Measurements from ENCODE around the gene ACVR1B. TPM values are rescaled to one million over a fixed set of nuclear protein-coding genes. Genes with fewer than 3 reads are reported as not detected.

ACVR1B gene
- total and polyA plus RNA-seq, 3 experiments from 2014 or later, result 1.3 to 8.7 (median 7.8) TPM

DNA sequence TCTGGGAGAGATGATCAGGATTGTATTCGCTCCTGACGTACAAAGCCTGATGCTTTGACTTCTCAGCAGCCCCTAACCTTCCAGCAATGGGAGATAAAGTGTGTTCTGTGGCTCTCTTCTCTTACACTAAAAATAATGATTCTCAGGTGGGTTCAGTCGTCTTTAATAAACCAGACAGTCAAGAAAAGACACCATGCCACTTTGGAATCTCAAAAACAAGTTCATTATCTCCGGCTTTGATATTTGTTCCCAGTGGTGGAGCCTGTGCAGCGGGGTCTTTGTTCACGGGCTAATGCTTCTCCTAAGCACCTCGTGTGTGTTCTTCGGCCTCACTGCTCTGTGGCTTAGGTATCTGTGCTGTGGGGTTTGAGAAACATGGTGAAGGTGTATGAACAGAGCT lies 1.6 kb downstream of the ACVR1B start:
- Mint-ChIP-seq H3K27me3 (peaks cover 1 to 2% of the 10 kb centered on the region in 2 donors), H3K36me3 (peaks cover 0 to 4% (median 0%) of the 10 kb centered on the region in 3 donors), H3K4me3 (peak overlapping the region; percentile 60 to 82 (median 77)), H3K4me1 (peaks cover 28 to 54% (median 40%) of the 10 kb centered on the region in 3 donors), H3K9me3 (no peaks in the 10 kb centered on the region), H3K27ac (peak overlapping the region; percentile 0 to 82 (median 47))
- CTCF ChIA-PET, result no interaction called here
- POLR2A ChIA-PET, result interaction anchor here (0.7 kb wide), 1 partner anchor 20 kb away, joined by 3 read pairs; no protein-coding TSS in a partner anchor
- H3K27me3 ChIP-seq (ENCODE audit: insufficient read depth, low read length, poor library complexity, severe bottlenecking), result no peaks in the 10 kb centered on the region
- no peak overlapping the region for H3K4me3 ChIP-seq (ENCODE audit: low read length)
- no peak overlapping the region for H3K27ac ChIP-seq (ENCODE audit: low read depth, low read length)
- no peaks in the 10 kb centered on the region for H3K36me3 ChIP-seq (ENCODE audit: insufficient read depth, low read length)
- H3K4me1 ChIP-seq (ENCODE audit: insufficient read depth, low read length), result peaks cover 28% of the 10 kb centered on the region
- H3K9me3 ChIP-seq (ENCODE audit: low read length), result no peaks in the 10 kb centered on the region
- DNase-seq, result no peak

DNA sequence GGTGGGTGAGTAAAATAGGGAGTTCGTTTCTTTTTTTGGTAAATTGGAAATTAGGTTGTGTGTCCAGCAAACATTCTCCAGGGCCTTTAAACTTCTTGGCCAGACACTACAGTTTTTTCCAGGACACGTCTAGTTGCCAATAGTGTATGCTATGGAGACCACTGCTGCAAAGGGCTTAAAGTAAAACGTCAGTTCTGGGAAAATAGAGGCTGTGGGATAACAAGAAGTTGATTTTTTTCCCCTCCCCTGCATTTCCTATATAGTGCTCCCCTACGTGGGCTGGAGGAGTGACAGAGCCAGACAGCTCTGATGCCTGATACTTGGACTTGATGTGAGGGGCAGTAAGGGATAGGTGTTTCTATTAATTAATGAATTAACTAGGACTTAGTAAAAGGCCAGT lies 2.4 kb downstream of the ACVR1B start:
- H3K4me1 ChIP-seq (ENCODE audit: insufficient read depth, low read length), result peaks cover 28% of the 10 kb centered on the region
- Mint-ChIP-seq H3K9me3 (no peaks in the 10 kb centered on the region), H3K27me3 (no peaks in the 10 kb centered on the region), H3K4me3 (peak overlapping the region in 4 of 7 donors; percentile 72 to 80 (median 75)), H3K4me1 (peaks cover 28 to 56% (median 40%) of the 10 kb centered on the region in 3 donors), H3K36me3 (peaks cover 0 to 4% (median 0%) of the 10 kb centered on the region in 3 donors), H3K27ac (peak overlapping the region in 6 of 8 donors; percentile 7 to 82 (median 36))
- no peaks in the 10 kb centered on the region for H3K36me3 ChIP-seq (ENCODE audit: insufficient read depth, low read length)
- CTCF ChIA-PET, result no interaction called here
- H3K27ac ChIP-seq (ENCODE audit: low read depth, low read length), result no peak overlapping the region
- no peaks in the 10 kb centered on the region for H3K27me3 ChIP-seq (ENCODE audit: insufficient read depth, low read length, poor library complexity, severe bottlenecking)
- POLR2A ChIA-PET, result no interaction called here
- H3K4me3 ChIP-seq (ENCODE audit: low read length), result no peak overlapping the region
- no peaks in the 10 kb centered on the region for H3K9me3 ChIP-seq (ENCODE audit: low read length)
- DNase-seq, result no peak

DNA sequence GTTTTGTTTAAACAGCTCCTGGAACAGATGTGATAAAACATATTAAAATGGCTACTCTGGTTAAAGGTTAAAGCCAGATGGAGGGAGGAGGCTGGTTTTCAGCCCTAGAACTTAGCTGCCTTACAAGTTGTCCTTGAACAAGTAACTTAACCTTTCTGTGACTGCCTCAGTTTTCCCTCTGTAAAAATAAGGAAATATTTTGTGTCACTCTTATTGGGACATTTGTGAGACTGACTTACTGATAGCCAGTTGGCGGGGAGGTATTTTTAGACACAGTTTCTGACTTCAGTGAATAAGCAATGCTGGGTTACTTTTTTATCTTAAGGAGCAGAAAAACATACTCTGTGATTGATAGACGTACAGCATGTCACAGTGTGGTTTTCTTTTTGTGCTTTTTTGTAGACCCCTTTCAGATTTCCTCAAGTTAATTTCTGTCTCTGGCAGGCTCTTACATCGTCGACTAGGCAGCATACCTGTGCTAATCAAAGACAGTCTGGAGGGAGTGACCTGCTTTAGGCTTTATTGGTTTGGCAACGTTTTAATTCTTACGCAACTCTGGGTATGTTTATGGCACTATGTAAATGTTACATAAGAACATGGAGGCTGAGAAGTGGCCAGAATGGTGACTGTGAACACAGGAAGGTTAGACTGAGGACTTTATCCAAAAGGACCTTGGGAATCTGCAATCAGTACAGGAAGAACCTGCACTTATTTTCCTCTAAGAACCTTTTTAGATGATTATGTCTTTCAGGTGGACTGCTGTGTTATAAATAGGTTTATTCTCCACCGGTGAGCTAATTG lies 3.3 kb downstream of the ACVR1B start:
- Histone ChIP-seq H3K27ac (ENCODE audit: low read depth, low read length) (no peak overlapping the region), H3K4me3 (ENCODE audit: low read length) (no peak overlapping the region), H3K9me3 (ENCODE audit: low read length) (no peaks in the 10 kb centered on the region), H3K27me3 (ENCODE audit: insufficient read depth, low read length, poor library complexity, severe bottlenecking) (no peaks in the 10 kb centered on the region), H3K4me1 (ENCODE audit: insufficient read depth, low read length) (peaks cover 28% of the 10 kb centered on the region), H3K36me3 (ENCODE audit: insufficient read depth, low read length) (no peaks in the 10 kb centered on the region)
- no peak for DNase-seq
- POLR2A ChIA-PET, result no interaction called here
- CTCF ChIA-PET, result no interaction called here
- peaks cover 29 to 61% (median 40%) of the 10 kb centered on the region in 3 donors for H3K4me1 Mint-ChIP-seq
- peaks cover 0 to 9% (median 3%) of the 10 kb centered on the region in 3 donors for H3K36me3 Mint-ChIP-seq
- H3K27ac Mint-ChIP-seq, result peak overlapping the region in 6 of 8 donors; percentile 7 to 82 (median 30)
- H3K4me3 Mint-ChIP-seq, result peak overlapping the region in 1 of 7 donors; percentile 77
- H3K27me3 Mint-ChIP-seq, result no peaks in the 10 kb centered on the region
- no peaks in the 10 kb centered on the region for H3K9me3 Mint-ChIP-seq

DNA sequence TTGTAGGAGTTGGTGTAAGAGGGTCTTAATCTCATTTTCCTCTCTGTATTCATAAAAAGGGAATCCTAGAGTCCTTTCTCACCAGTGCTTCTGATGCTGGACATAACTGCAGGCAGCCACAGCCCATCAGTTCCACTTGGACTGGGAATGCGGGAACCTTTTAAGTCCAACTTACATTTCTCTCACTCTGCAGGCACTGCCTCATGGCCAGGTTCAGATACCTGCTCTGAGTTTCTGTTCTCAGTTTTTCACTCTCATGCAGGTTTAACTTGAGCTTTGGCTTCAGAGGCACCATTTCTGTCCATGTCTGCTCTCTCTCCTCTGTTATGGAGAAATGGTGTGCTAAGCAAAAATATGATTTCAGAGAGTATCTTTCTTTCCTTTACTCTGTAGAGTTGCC lies 4.2 kb downstream of the ACVR1B start:
- CTCF ChIA-PET, result interaction anchor here (1.9 kb wide), 1 partner anchor 15 kb away, joined by 5 read pairs; no protein-coding TSS in a partner anchor
- Histone ChIP-seq H3K4me3 (ENCODE audit: low read length) (no peak overlapping the region), H3K36me3 (ENCODE audit: insufficient read depth, low read length) (no peaks in the 10 kb centered on the region), H3K27ac (ENCODE audit: low read depth, low read length) (no peak overlapping the region), H3K4me1 (ENCODE audit: insufficient read depth, low read length) (peaks cover 27% of the 10 kb centered on the region), H3K9me3 (ENCODE audit: low read length) (no peaks in the 10 kb centered on the region), H3K27me3 (ENCODE audit: insufficient read depth, low read length, poor library complexity, severe bottlenecking) (no peaks in the 10 kb centered on the region)
- DNase-seq, result no peak
- H3K9me3 Mint-ChIP-seq, result no peaks in the 10 kb centered on the region
- H3K4me3 Mint-ChIP-seq, result peak overlapping the region in 1 of 7 donors; percentile 58
- peaks cover 33 to 62% (median 43%) of the 10 kb centered on the region in 3 donors for H3K4me1 Mint-ChIP-seq
- POLR2A ChIA-PET, result no interaction called here
- no peaks in the 10 kb centered on the region for H3K27me3 Mint-ChIP-seq
- H3K36me3 Mint-ChIP-seq, result peaks cover 0 to 12% (median 3%) of the 10 kb centered on the region in 3 donors
- H3K27ac Mint-ChIP-seq, result peak overlapping the region in 2 of 8 donors; percentile 15 to 39

DNA sequence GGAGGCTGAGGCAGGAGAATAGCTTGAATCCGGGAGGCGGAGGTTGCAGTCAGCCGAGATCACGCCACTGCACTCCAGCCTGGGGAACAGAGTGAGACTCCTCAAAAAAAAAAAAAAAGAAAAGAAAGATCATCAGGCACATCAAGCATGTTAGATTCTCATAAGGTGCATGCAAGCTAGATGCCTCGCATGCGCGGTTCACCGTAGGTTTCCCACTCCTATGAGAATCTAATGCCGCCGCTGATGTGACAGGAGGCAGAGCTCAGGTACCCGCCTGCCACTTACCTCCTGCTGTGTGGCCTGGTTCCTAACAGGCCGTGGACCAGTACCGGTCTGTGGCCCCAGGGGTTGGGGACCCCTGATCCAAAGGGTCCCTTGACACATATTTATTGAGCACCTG lies 7.0 kb downstream of the ACVR1B start:
- ChIA-PET POLR2A (no interaction called here), CTCF (no interaction called here)
- DNase-seq, result no peak
- no peak overlapping the region for H3K27ac ChIP-seq (ENCODE audit: low read depth, low read length)
- peaks cover 20% of the 10 kb centered on the region for H3K4me1 ChIP-seq (ENCODE audit: insufficient read depth, low read length)
- H3K4me3 Mint-ChIP-seq, result no peak overlapping the region
- no peaks in the 10 kb centered on the region for H3K27me3 Mint-ChIP-seq
- peaks cover 0 to 13% (median 7%) of the 10 kb centered on the region in 3 donors for H3K36me3 Mint-ChIP-seq
- peaks cover 33 to 59% (median 47%) of the 10 kb centered on the region in 3 donors for H3K4me1 Mint-ChIP-seq
- H3K4me3 ChIP-seq (ENCODE audit: low read length), result no peak overlapping the region
- H3K9me3 Mint-ChIP-seq, result no peaks in the 10 kb centered on the region
- no peaks in the 10 kb centered on the region for H3K36me3 ChIP-seq (ENCODE audit: insufficient read depth, low read length)
- no peak overlapping the region for H3K27ac Mint-ChIP-seq
- H3K9me3 ChIP-seq (ENCODE audit: low read length), result no peaks in the 10 kb centered on the region
- no peaks in the 10 kb centered on the region for H3K27me3 ChIP-seq (ENCODE audit: insufficient read depth, low read length, poor library complexity, severe bottlenecking)

DNA sequence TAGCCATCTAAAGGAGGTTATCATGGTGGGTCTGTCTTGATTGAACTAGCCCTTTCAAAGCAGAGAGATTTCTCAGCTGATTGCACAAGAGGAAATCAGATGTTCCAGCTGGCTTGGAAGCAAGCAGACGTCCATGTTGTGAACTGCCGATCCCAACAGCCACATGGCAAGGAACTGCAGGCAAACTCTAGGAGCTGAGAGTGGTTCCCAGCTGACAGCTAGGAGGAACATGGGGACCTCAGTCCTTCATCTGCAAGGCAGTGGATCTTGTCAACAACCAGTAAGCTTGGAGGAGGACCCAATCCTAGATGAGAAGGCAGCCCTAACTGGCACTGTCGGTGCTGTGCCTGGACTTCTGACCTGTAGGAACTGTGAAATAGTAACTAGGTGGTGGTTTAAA lies 7.7 kb downstream of the ACVR1B start:
- ChIA-PET POLR2A (no interaction called here), CTCF (no interaction called here)
- H3K36me3 ChIP-seq (ENCODE audit: insufficient read depth, low read length), result no peaks in the 10 kb centered on the region
- no peak overlapping the region for H3K4me3 Mint-ChIP-seq
- peak overlapping the region in 3 of 8 donors; percentile 25 to 88 (median 31) for H3K27ac Mint-ChIP-seq
- H3K9me3 Mint-ChIP-seq, result no peaks in the 10 kb centered on the region
- peaks cover 28 to 53% (median 41%) of the 10 kb centered on the region in 3 donors for H3K4me1 Mint-ChIP-seq
- H3K27me3 ChIP-seq (ENCODE audit: insufficient read depth, low read length, poor library complexity, severe bottlenecking), result no peaks in the 10 kb centered on the region
- H3K4me3 ChIP-seq (ENCODE audit: low read length), result no peak overlapping the region
- no peaks in the 10 kb centered on the region for H3K9me3 ChIP-seq (ENCODE audit: low read length)
- no peak overlapping the region for H3K27ac ChIP-seq (ENCODE audit: low read depth, low read length)
- peaks cover 0 to 13% (median 7%) of the 10 kb centered on the region in 3 donors for H3K36me3 Mint-ChIP-seq
- H3K4me1 ChIP-seq (ENCODE audit: insufficient read depth, low read length), result peaks cover 14% of the 10 kb centered on the region
- DNase-seq, result no peak
- H3K27me3 Mint-ChIP-seq, result no peaks in the 10 kb centered on the region

DNA sequence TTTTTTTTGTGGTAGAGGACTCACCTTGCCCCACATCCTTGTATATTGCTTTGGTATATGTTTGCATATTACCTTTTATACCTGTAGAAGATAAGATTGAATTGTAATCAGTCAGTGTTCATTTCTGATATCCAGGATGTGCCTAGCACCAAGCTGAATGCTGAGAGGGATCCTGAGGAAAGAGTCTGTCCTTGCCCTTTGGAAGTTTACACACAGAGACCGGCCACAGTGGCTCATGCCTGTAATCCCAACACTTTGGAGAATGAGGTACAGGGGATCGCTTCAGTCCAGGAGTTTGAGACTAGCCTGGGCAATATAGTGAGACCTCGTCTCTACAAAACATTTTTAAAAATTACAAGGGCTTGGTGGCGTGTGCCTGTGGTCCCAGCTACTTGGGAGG lies 8.4 kb downstream of the ACVR1B start:
- Histone ChIP-seq H3K36me3 (ENCODE audit: insufficient read depth, low read length) (no peaks in the 10 kb centered on the region), H3K9me3 (ENCODE audit: low read length) (no peaks in the 10 kb centered on the region), H3K4me1 (ENCODE audit: insufficient read depth, low read length) (peaks cover 10% of the 10 kb centered on the region), H3K4me3 (ENCODE audit: low read length) (no peak overlapping the region), H3K27me3 (ENCODE audit: insufficient read depth, low read length, poor library complexity, severe bottlenecking) (no peaks in the 10 kb centered on the region), H3K27ac (ENCODE audit: low read depth, low read length) (no peak overlapping the region)
- H3K36me3 Mint-ChIP-seq, result peaks cover 4 to 13% (median 7%) of the 10 kb centered on the region in 3 donors
- no peaks in the 10 kb centered on the region for H3K9me3 Mint-ChIP-seq
- no peaks in the 10 kb centered on the region for H3K27me3 Mint-ChIP-seq
- CTCF ChIA-PET, result no interaction called here
- no peak for DNase-seq
- POLR2A ChIA-PET, result no interaction called here
- H3K4me3 Mint-ChIP-seq, result no peak overlapping the region
- H3K27ac Mint-ChIP-seq, result peak overlapping the region in 2 of 8 donors; percentile 63 to 93
- H3K4me1 Mint-ChIP-seq, result peaks cover 23 to 46% (median 34%) of the 10 kb centered on the region in 3 donors

DNA sequence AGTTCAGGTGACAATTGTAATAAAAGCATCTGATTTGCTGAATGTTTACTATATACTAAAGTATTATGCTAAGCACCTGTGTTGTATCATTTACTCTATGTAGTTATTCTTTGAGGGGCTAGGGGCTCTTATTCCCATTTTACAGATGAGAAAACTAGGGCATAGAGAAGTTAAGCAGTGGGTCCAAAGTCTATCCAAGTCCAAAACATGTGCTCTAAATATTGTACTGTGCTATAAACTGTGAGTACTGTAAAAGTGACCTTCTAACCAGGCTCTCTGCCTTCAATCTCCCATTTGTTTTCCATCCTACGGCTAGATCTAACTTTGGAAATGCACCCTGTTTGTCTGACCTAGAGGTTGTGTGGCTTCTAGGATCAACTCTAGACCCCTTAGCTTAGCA lies 9.0 kb downstream of the ACVR1B start:
- POLR2A ChIA-PET, result no interaction called here
- Mint-ChIP-seq H3K4me1 (peaks cover 23 to 40% (median 31%) of the 10 kb centered on the region in 3 donors), H3K27me3 (no peaks in the 10 kb centered on the region), H3K36me3 (peaks cover 4 to 13% (median 7%) of the 10 kb centered on the region in 3 donors), H3K4me3 (no peak overlapping the region), H3K27ac (peak overlapping the region in 4 of 8 donors; percentile 7 to 58 (median 11)), H3K9me3 (no peaks in the 10 kb centered on the region)
- H3K27ac ChIP-seq (ENCODE audit: low read depth, low read length), result no peak overlapping the region
- DNase-seq, result no peak
- H3K4me3 ChIP-seq (ENCODE audit: low read length), result no peak overlapping the region
- H3K9me3 ChIP-seq (ENCODE audit: low read length), result no peaks in the 10 kb centered on the region
- peaks cover 10% of the 10 kb centered on the region for H3K4me1 ChIP-seq (ENCODE audit: insufficient read depth, low read length)
- H3K36me3 ChIP-seq (ENCODE audit: insufficient read depth, low read length), result no peaks in the 10 kb centered on the region
- no peaks in the 10 kb centered on the region for H3K27me3 ChIP-seq (ENCODE audit: insufficient read depth, low read length, poor library complexity, severe bottlenecking)
- CTCF ChIA-PET, result no interaction called here
